GM18873 (cell line): Measurements from ENCODE around the gene VPS54.

Source experiments
- ATAC-seq: cut with Tn5 transposase; IDR thresholded peaks from one replicate; pipeline ENCODE4 v1.9.1; 2021; ENCODE audit warnings: mild to moderate bottlenecking, moderate library complexity, moderate number of reproducible peaks; ENCODE audit not compliant: unreplicated experiment, low FRiP score

The VPS54 gene, protein sequence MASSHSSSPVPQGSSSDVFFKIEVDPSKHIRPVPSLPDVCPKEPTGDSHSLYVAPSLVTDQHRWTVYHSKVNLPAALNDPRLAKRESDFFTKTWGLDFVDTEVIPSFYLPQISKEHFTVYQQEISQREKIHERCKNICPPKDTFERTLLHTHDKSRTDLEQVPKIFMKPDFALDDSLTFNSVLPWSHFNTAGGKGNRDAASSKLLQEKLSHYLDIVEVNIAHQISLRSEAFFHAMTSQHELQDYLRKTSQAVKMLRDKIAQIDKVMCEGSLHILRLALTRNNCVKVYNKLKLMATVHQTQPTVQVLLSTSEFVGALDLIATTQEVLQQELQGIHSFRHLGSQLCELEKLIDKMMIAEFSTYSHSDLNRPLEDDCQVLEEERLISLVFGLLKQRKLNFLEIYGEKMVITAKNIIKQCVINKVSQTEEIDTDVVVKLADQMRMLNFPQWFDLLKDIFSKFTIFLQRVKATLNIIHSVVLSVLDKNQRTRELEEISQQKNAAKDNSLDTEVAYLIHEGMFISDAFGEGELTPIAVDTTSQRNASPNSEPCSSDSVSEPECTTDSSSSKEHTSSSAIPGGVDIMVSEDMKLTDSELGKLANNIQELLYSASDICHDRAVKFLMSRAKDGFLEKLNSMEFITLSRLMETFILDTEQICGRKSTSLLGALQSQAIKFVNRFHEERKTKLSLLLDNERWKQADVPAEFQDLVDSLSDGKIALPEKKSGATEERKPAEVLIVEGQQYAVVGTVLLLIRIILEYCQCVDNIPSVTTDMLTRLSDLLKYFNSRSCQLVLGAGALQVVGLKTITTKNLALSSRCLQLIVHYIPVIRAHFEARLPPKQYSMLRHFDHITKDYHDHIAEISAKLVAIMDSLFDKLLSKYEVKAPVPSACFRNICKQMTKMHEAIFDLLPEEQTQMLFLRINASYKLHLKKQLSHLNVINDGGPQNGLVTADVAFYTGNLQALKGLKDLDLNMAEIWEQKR

DNA sequence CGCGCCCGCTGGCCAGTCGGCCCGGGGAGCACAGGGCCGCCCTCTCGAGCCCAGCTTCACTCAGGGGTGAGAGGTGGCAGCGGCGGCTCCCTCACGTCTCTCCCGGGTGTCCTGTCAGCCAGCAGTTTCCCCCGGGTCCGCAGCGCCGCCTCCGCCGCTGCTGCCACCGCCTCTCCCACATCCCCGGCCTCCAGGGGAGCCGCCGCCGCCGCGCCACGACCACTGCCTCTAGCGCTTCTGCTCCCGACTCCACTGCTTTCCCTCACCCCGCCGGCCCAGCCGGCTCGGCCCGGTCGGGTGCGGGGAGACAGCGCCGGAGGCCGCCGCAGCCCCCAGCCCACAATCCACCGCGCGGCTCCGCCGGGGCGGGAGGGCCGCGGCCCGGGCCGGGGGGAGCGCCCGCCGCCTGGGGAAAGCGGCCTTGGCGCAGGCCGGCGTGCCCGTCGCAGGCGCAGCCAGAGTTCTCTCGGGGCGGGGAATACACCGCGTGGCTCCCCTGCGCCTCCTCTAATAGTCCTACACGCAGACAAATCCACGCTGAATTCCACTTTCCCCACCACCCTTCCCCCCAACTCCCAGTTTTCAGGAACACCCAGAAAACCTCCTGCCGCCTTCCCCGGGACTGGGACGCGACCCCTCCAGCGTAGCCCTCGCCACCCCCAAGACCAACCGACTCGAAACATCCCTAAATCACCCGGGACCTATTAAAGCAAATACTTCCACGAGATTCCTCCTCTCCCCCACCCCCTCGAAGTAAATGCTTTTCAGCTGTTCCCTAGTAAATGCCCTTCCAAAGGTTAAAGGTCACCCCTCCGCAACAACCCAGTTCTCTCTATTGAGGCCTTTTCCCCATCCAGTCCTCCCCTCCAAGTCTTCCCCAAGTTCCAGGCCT lies at the start of gene VPS54:
TSS of gene VPS54 (minus strand) at position 346 of the 892 bp plus-strand sequence. CDS start 35,429 bp downstream, outside the sequence.
- ATAC-seq: no peak

DNA sequence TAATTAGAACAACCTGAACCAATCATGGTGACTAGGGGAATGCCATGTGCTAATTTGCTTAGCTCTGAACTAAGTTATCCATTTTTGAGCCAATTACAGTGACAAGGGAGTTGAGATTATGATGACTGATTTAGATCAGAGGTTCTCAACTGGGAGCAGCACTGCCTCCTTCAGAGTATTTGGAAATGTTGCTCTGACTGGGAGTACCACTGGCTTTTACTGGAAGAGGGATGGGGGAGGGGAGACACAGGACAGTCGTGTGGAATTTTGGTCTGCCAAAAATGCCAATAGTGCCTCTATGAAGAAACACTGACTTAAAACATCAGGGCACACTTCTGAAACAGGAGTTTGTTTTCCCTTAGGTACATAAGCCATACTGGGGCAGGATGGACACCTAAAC lies 48.1 kb upstream of the VPS54 start:
- ATAC-seq: no peak

DNA sequence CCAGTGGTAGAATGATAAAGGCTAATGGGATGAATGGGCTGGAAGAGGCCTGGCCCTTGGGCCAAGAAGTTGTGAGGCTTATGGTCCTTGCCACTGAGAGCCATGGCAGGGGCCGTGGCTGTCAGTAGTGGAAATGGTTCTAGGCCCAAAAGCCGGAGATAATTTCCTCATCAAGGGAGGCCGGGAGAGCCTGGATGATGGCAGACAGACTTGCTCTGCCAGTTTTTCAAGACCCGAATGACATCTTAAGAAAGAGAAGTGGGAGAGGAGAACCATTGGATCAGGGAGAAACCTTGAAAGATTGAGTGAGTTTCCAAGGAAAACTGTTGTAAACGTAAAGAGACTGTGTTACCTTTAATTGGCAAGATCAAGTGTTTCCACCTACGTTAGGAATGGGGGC lies 46.3 kb upstream of the VPS54 start:
- ATAC-seq: no peak

DNA sequence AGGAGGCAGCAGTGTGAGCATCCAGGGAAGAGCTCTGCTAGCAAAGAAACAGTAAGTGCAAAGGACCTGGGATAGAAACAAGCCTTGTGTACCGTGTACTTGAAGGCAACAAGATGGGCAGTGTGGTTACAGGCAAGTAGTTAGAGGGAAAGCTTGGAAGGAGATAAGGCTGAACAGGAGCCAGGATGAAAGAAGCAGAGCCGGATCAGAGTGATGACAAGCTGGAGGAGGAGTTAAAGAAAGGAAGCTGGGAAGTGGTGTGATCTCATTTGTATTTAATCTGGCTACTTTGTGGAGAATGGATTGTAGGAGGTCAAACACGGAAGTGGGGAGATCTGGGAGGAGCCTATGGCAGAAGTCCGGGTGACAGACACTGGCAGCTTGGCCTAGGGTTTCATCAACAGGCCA lies 44.7 kb upstream of the VPS54 start:
- no peak for ATAC-seq

DNA sequence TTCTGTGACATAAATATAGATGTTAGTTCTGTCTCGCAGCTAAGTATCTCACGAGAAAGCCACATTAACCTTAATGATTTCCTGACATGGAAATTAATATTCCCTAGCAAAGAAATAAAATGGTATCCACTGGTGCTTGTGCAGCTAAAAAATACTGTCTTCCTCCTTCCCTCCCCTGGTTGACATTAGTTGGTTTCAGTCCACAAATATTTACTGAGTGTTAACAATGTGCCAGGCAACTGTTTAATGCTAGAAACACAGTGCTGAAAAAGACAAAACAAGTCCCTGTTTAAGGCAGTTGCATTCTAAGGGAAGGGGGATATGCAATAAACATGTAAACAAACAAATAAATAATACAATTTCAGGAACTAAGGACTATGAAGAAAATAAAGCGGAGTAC lies 44.2 kb upstream of the VPS54 start:
- ATAC-seq: no peak

DNA sequence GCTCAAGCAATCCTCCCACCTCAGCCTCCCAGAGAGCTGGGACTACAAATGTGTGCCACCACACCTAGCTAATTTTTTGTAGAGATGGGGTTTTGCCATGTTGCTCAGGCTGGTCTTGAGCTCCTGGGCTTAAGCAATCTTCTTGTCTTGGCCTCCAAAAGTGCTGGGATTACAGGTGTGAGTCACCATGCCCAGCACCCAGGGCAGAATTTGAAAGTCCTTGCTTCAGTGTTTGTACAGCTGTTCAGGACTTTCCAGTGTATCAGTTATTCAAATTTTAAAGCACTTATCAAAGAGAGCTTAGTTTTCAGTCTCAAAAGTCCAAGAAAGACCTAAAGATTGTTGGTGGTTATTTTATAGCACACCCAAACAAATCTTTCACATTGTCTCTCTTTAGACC lies 43.6 kb upstream of the VPS54 start:
- ATAC-seq: no peak

DNA sequence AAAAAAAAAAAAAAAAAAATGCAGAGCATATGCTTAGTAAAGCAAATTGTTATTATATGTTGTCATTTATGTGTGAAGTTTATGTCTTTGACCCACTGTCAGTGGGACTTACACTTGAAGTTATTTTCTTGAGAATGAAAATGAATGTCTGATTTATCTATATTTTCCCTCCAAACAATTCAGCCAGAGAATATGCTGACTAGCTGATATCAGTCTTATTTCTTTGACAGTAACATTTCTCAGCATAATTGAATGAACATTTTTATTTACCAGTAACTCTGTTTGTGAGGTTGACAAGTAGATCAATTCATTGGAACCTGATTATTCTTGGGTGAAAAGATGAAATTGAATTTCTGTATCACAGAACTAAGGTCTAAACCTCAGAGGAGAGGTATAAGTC lies 40.0 kb upstream of the VPS54 start:
- no peak for ATAC-seq

DNA sequence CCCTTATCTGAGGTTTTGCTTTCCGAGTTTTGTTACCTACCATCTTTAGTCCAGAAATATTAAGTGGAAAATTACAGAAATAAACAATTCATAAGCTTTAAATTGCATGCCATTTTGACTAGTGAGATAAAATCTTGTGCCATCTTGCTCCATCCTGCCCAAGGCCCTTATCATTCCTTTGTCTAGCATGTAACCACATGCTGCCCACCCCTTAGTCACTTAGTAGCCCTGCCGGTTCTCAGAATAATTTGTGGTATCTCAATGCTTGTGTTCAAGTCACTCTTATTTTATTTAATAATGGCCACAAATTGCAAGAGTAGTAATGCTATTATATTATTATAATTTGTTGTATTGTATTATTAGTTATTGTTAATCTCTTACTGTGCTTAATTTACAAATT lies 36.8 kb upstream of the VPS54 start:
- no peak for ATAC-seq

DNA sequence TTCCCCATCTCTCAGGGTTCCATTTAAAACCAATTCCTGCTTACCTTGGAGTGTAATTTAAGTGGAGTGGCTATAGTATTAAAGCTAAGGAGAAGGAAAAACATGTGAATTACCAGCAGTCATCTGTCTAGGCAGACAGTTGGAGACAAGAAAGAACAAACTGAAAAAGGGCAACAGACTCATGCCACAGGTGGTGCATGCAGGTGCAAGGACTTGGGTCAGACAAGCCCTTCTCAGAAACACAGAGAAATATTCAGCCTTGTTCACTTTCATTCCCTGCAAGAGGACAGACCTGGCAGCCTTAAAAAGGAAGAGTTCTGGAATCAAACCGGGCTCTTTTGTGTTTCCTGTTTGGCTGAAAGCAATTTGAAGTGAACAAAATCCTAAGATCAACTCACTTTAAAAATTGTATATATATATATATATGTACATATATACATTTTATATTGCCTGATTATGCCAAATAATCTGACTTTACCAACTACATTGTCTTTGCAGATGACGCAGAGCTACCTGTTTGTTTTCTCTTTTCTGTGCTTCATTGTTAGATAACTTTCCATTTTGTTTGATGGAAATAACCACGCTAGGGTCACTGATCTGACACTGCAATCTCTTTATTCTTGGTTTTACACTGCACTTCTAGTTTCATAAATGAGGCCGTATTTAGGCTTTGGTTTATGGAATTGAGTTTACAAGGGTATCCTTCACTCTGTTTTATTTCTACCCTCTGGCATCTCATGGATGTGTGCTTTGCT lies 35.1 kb upstream of the VPS54 start:
- no peak for ATAC-seq

DNA sequence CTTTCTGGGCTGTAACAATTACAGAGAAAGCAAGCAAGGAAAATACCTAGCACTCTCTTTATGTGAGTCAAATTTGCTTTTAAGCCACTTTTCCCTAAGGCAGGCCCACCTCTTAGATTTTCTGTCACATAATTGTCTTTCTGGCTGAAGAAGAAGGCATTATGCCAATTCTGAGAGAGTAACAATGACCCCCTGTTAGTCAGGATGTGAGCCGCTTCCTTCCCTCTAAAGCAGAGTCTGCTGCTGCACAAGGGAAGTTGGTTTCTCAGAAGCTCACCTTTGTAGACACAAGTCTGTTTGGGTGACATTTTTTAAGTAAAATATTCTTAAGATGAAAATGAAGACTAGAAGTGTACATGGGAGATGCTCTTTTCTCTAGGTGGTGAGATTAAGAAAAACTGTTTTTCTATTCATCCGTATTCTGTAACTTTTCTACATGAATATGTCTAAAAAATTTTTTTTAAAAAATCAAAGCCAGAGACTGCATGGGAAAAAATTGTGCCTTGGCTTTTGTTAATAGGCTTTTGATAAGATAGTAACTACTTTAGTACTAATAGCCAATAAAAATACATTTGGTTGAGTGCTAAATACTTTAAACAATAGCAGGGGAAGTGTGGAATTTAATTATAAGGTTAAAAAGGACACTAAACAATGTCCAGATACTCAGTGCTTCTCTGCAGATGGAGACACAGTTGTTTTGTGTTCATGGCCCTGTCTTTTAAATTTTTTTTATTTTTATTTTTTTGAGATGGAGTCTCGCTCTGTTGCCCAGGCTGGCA lies 33.4 kb upstream of the VPS54 start:
- no peak for ATAC-seq

DNA sequence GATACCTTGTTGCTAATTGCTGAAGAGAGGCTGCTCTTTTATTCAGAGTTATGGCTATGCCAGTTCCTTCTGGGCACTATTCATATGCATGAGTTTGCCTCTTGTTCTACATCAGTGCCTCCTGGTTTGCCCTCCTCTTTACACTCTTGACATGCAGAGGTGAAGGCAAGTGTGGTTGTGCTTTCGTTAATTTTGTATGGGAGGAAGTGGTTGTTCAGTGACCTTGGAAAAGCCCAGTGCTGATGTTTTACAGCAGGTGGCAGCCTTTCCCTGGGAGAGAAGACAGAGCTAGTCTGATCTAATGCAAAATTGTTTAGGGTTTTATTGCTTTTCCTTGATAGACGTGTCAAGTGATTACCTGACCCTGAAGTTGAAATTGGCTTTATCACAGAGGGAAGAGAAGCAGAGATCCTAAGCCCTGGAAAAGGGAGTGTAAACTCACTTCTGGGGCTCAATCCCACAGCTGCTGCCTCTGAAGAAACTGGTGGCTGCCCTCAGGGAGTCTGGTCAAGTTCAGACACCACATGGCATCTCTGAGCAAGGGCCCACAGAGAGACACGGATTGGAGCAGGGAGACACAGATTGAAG lies 30.5 kb upstream of the VPS54 start:
- peak; percentile 76 for ATAC-seq

DNA sequence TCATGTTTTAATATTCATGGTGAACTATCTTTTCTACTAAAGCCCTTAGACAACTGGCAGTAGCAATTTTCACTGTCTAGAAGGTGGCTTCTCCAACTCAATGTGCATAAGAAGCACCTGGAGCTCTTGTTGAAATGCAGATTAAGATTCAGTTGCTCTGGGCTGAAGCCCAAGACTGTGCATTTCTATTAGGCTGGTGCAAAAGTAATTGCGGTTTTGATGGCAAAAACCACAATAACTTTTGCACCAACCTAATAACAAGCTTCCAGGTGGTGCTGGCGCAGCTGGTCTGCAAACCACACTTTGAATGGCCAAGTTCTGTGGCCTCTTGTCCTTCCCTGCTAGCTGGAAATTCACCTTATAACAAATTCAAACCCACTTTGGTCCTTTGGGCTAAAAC lies 26.7 kb upstream of the VPS54 start:
- no peak for ATAC-seq

DNA sequence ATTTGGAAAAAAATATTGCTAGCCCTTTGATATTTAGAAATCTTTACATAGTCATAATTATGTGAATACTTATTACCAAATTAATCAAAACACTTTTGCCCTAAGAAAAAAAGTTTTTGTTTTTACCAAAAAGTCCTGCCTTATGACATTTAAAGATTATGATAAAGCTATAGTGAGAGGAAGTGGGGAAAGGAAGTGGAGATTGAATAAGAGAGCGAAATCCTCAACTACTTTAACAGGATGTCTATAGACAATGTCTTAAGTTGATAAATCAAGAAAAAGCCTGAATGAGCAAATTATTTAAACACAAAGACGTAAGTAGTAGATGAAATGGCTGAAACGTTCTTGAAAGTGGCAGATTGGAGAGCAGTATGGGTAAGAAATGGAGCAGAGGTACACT lies 20.9 kb upstream of the VPS54 start:
- ATAC-seq: no peak

DNA sequence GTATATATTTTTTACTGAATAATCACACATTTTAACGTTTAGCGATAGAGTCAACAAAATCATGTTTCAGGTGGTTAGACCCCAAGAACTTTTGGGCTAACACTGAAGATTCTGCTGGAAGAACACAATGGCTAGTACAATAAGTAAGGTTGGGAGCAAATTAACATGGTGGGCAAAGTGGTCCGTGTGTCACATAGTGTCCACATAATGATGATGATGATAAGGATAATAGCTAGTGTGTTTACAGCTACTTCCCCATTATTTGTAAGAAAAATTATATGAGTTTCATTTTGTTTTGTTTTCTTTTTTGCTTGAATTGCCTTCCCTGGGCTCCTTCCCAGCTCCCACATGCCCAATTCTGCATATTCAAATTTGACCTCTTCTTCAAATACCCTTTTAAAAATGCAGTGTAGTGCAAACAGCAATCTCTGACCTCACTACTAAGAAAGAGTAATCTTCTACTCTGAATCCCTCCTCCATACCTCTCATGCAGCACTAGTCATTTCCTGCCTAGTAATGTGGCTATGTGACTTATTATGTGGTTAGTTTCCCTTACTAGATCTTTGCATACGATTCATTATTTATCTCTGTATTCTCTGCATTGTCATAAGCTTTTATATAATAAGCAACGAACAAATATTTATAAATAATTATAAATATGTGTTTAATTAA lies 16.9 kb upstream of the VPS54 start:
- ATAC-seq: peak; percentile 94

DNA sequence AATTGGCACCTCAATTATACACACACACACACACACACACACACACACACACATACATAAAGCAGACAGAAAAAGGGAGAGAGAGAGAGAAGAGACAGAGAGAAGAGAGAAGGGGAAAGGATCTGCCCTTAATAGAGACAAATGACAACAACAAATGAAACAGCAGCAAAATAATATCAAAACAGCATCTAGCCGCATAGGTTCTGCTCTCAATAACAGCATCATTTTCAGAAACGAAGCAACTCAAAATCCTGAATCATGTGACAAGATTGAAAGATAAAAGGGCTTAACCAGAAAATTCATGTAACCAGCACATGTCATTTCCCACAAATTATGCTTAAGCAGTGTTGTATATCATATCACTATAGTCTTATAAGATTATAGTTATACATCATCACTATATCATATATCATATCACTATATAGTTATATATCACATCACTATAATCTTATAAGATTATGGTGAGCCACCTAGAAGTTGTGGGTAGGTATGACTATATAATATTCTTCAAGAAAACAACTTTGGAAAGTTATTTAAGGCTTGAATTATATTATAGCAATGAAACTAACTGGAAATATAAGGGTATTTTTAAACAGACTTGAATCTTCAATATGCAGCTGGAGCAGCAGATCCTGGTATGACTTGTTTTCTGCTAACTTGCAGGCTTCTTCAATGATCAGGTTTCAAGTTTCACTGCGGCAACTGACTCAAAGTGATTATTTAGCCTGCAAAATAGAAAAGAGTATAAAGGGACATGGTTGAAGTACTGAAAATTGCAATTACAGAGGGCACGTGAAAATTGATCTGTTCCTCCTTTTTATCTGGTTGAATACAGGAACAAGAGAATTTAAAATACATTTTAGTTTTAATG lies 16.1 kb upstream of the VPS54 start:
- no peak for ATAC-seq

DNA sequence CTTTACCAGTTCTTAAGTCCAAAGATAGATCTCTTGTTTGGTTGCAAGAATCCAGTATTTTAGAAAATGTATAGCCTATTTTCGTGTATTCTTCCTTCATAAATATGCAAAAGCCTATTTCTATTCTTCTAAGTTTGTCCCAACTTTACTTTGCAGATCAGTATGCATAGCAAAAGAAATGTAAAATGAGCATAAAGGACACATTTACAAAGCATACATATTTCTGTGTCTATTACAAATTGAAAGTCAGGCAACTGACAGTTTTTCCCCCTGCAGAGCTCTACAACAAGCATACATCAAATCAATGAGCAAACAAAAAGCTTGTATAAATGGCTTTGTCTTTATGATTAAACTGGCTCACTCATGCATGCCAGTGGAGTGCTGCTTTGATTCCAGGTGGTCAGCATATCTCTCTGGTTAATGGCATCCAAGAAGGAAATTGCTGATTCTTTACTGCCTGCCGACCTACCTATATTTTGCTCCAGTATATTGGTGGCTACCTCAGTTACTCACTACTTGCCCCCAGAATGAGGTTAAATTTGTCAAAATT lies 10.0 kb upstream of the VPS54 start:
- no peak for ATAC-seq

DNA sequence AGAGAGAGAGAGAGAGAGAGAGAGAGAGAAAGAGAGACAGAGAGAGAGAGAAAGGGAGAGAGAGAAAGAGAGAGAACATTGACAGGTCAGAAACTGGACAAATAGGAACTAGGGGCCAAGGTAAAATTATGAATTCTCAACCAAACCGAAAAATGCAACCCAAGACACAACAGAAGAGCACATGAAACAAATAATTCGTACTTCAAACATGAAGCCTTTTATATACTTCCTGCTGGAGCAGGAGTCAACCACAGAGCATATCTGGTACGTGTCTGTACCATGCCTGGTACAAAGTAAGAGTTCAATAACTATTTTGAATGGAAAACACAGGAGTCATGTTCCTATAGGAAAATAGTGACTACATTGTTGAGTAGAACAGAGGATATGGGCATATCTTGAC lies 6.5 kb upstream of the VPS54 start:
- no peak for ATAC-seq
